Measurements from ENCODE around the gene TBCE. TPM values are rescaled to one million over a fixed set of nuclear protein-coding genes. Genes with fewer than 3 reads are reported as not detected.
"Not testable (repeated sequence)": the region's sequence is repeated elsewhere in the genome, so short reads cannot be mapped to it uniquely, and the experiment has no call there.

TBCE gene
- polyA plus RNA-seq, 3 donors from 2014 or later, result 6.0 to 21.1 (median 16.5) TPM

DNA sequence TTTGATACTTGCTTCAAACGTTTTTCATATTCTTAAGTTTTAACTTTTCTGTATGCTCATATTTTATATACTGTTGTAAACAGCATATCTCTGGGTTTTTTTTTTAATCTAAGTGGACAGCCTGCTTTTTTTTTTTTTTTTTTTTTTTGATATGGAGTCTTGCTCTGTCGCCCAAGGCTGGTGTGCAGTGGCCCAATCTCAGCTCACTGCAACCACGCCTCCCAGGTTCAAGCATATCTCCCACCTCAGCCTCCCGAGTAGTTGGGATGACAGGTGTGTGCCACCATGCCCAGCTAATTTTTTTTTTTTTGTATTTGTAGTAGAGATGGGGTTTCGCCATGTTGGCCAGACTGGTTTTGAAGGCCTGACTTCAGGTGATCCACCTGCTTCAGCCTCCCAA lies 1.2 kb downstream of the TBCE start:
- H3K9me3 Mint-ChIP-seq, result no peaks in the 10 kb centered on the region
- peak overlapping the region; percentile 93 to 99 (median 98) for H3K4me3 Mint-ChIP-seq
- peaks cover 31 to 46% of the 10 kb centered on the region in 2 donors for H3K4me1 Mint-ChIP-seq
- peaks cover 0 to 9% (median 0%) of the 10 kb centered on the region in 3 donors for H3K36me3 Mint-ChIP-seq
- DNase-seq, result no peak
- H3K27me3 Mint-ChIP-seq (ENCODE audit: low read depth in 3 of 3), result peaks cover 0 to 2% (median 0%) of the 10 kb centered on the region in 3 donors
- H3K27ac Mint-ChIP-seq, result peak overlapping the region in 4 of 6 donors; percentile 45 to 91 (median 73)

DNA sequence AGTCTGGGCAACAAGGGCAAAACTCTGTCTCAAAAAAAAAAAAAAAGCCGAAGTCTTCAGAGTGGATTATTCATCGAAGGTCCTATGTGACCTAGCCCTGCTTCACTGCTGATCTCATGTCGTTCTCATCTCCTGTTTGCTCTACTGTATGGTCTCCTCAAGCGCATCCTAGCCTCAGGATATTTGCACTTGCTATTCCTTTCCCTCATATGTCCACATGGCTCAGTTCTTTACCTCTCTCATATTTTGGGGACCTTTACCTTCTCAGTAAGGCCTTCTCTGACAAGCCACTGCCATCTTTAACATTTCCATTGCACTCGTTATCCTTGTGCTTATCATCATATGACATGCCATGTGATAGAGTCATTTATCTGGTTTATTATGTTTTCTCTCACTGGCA lies 2.6 kb downstream of the TBCE start:
- Mint-ChIP-seq H3K36me3 (peaks cover 0 to 12% (median 0%) of the 10 kb centered on the region in 3 donors), H3K27me3 (ENCODE audit: low read depth in 3 of 3) (peaks cover 0 to 2% (median 1%) of the 10 kb centered on the region in 3 donors), H3K4me3 (peak overlapping the region in 4 of 5 donors; percentile 22 to 80 (median 47)), H3K9me3 (no peaks in the 10 kb centered on the region), H3K27ac (peak overlapping the region in 1 of 6 donors; percentile 50), H3K4me1 (peaks cover 32 to 46% of the 10 kb centered on the region in 2 donors)
- DNase-seq, result no peak

DNA sequence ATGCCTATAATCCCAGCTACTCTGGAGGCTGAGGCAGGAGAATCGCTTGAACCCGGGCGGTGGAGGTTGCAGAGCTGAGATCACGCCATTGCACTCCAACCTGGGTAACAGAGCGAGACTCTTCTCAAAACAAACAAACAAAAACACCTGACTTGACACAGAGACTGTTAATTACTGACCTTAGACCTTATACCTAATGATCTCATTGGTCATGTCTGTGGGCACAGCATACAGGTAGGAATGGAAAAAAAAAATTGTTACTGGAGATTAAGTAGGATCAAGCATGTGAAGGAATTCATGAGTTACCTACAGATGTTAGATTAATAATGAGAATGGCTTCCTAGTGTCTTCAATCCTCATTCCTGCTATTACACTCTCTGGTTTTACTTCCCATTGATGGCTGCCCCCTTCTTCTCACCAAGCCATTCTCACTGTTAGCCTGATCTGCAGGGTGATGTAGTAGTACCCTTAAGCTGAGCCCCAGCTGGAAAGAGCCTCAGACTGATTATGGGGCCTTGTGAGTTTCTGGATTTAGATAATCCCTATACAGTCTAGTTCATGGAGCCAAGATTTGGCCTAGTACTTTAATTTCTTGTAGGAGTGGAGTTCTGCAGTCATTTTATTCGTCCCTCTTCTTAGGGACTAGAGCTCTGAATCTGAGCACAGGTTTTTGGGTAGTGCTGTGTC lies 8.8 kb downstream of the TBCE start:
- no peak overlapping the region for H3K4me3 Mint-ChIP-seq
- no peaks in the 10 kb centered on the region for H3K9me3 Mint-ChIP-seq
- H3K27ac Mint-ChIP-seq, result peak overlapping the region in 2 of 6 donors; percentile 26 to 81
- H3K4me1 Mint-ChIP-seq, result peaks cover 7 to 25% of the 10 kb centered on the region in 2 donors
- peaks cover 0 to 1% (median 1%) of the 10 kb centered on the region in 3 donors for H3K27me3 Mint-ChIP-seq (ENCODE audit: low read depth in 3 of 3)
- H3K36me3 Mint-ChIP-seq, result peaks cover 6 to 18% (median 10%) of the 10 kb centered on the region in 3 donors
- DNase-seq, result no peak

DNA sequence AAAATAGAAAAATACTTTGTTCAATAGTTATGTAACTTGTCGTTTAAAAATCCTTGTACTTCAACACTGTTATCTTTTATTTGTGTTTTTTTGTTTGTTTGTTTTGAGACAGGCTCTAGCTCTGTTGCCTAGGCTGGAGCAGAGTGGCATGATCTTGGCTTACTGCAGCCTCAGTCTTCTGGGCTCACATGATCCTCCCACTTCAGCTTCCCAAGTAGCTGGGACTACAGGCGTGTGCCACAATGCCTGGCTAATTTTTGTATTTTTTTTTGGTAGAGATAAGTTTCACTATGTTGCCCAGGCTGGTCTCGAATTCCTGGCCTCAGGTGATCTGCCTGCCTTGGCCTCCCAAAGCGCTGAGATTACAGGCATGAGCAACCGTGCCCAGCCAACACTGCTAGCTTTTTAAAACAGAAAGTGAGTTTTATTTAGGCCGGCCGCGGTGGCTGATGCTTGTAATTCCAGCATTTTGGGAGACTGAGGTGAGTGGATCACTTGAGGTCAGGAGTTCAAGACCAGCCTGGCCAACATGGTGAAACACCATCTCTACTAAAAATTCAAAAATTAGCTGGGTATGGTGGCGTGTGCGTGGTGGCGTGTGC lies 11.0 kb downstream of the TBCE start:
- not testable (repeated sequence) for H3K9me3 Mint-ChIP-seq; H3K4me3 Mint-ChIP-seq; DNase-seq; H3K27me3 Mint-ChIP-seq (ENCODE audit: low read depth in 3 of 3)
- Mint-ChIP-seq H3K36me3 (peaks cover 8 to 16% (median 15%) of the 10 kb centered on the region in 3 donors), H3K4me1 (peaks cover 7 to 18% of the 10 kb centered on the region in 2 donors), H3K27ac (peak overlapping the region in 1 of 6 donors; percentile 17)

- Mint-ChIP-seq H3K36me3 (peaks cover 8 to 18% (median 16%) of the 10 kb centered on the region in 3 donors), H3K4me1 (peaks cover 1 to 18% of the 10 kb centered on the region in 2 donors)
- not testable (repeated sequence) for H3K4me3 Mint-ChIP-seq; DNase-seq; H3K27ac Mint-ChIP-seq; H3K9me3 Mint-ChIP-seq; H3K27me3 Mint-ChIP-seq (ENCODE audit: low read depth in 3 of 3)
Measured at GRCh38 chr1:235381955-235382739, 14.9 kb downstream of the TBCE start.

- H3K4me3 Mint-ChIP-seq; H3K4me1 Mint-ChIP-seq; H3K27me3 Mint-ChIP-seq (ENCODE audit: low read depth in 3 of 3): not testable (repeated sequence)
Measured at GRCh38 chr1:235385633-235386032, 18.4 kb downstream of the TBCE start.

GRCh38 chr1:235391874-235392273 lies 24.6 kb downstream of the TBCE start:
- H3K36me3 Mint-ChIP-seq, result peaks cover 5 to 6% (median 5%) of the 10 kb centered on the region in 3 donors
- H3K27ac Mint-ChIP-seq, result no peak overlapping the region
- peaks cover 0 to 4% of the 10 kb centered on the region in 2 donors for H3K4me1 Mint-ChIP-seq
- H3K4me3 Mint-ChIP-seq, result no peak overlapping the region
- DNase-seq, result no peak
- H3K27me3 Mint-ChIP-seq (ENCODE audit: low read depth in 3 of 3), result no peaks in the 10 kb centered on the region
- H3K9me3 Mint-ChIP-seq, result peaks cover 0 to 6% (median 5%) of the 10 kb centered on the region in 6 donors

More at GRCh38 chr1:235385633-235386032, 18.4 kb downstream of the TBCE start:
- H3K9me3 Mint-ChIP-seq, DNase-seq, H3K27ac Mint-ChIP-seq: not testable (repeated sequence)
- H3K36me3 Mint-ChIP-seq, result peaks cover 8 to 19% (median 16%) of the 10 kb centered on the region in 3 donors

- Mint-ChIP-seq H3K27me3 (ENCODE audit: low read depth in 3 of 3) (peaks cover 0 to 2% (median 0%) of the 10 kb centered on the region in 3 donors), H3K4me1 (peaks cover 3 to 6% of the 10 kb centered on the region in 2 donors), H3K27ac (no peak overlapping the region), H3K4me3 (no peak overlapping the region), H3K9me3 (no peaks in the 10 kb centered on the region), H3K36me3 (peaks cover 0 to 4% (median 3%) of the 10 kb centered on the region in 3 donors)
- no peak for DNase-seq
Measured at GRCh38 chr1:235397733-235398132, 30.5 kb downstream of the TBCE start.

DNA sequence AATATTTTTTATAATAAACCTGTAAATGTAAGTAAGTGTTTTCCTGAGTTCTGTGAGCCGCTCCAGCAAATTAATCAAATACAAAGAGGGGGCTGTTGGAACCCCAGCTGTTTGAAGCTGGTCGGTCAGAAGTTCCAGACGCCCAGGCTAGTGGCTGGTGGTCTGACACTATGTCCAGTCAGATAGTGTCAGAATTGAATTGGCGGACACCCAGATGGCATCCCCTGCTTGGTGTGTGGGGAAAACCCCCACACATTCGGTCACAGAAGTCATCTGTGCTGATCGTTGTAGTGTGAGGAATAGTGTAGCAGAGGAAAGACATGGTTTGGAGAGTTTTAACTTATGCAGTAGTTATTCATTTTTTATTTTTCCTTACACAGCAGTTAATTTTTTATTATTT lies 32.4 kb downstream of the TBCE start:
- Mint-ChIP-seq H3K4me1 (peaks cover 3 to 6% of the 10 kb centered on the region in 2 donors), H3K27ac (peak overlapping the region in 1 of 6 donors; percentile 45), H3K27me3 (ENCODE audit: low read depth in 3 of 3) (peaks cover 0 to 2% (median 0%) of the 10 kb centered on the region in 3 donors), H3K4me3 (no peak overlapping the region), H3K36me3 (peaks cover 0 to 4% (median 3%) of the 10 kb centered on the region in 3 donors), H3K9me3 (no peaks in the 10 kb centered on the region)
- no peak for DNase-seq

DNA sequence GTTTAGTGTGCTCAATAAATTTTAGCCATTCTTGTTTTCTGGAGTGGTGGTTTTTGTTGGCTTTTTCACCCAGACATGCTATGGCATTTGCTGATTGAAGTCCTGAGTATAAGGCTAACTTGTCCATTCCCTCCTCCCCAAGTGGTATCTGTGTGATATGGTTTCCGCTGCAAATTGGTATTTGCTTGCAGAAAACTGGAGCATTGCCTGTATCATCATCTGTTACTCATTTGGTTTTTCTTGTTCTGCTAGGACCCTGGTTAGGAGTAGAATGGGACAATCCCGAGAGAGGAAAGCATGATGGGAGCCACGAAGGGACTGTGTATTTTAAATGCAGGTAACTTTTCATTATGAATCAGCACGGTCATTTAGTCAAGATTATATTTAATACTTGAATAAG lies 34.0 kb downstream of the TBCE start:
- Mint-ChIP-seq H3K4me1 (peaks cover 3 to 6% of the 10 kb centered on the region in 2 donors), H3K4me3 (no peak overlapping the region), H3K27ac (peak overlapping the region in 1 of 6 donors; percentile 34), H3K9me3 (no peaks in the 10 kb centered on the region), H3K27me3 (ENCODE audit: low read depth in 3 of 3) (peaks cover 0 to 2% (median 0%) of the 10 kb centered on the region in 3 donors), H3K36me3 (peaks cover 0 to 4% (median 3%) of the 10 kb centered on the region in 3 donors)
- no peak for DNase-seq

DNA sequence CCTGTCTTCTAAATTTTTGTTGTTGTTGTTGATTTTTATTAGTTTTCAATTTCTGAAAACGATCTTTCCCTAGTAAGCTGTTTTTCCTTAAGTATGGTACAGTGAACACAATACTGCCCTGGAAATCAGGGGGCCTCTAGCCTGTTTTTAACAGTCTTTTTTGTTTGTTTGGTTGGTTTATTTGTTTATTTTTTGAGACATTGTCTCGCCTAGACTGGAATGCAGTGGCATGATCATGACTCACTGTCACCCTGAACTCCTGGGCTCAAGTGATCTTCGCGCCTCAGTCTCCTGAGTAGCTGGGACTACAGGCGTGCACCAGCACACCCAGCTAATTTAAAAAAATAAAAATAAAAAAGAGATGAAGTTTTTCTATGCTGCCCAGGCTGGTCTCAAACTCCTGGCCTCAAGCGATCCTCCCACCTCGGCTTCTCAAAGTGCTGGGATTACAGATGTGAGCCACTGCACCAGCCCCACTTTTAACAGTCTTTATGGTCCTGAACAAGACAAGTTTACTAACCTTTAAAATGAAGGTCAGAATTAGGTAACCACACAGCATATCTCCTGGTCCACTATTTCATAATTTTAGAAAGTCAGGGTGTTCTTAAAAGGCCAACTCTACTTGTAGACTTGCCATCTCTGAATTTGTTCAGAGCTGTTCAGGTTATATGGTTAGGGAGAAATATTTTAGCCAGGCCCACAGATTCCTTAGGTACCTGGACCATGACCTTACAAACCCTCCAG lies 35.4 kb downstream of the TBCE start:
- Mint-ChIP-seq H3K36me3 (peaks cover 0 to 4% (median 3%) of the 10 kb centered on the region in 3 donors), H3K9me3 (no peaks in the 10 kb centered on the region), H3K27ac (no peak overlapping the region), H3K4me1 (peaks cover 3 to 6% of the 10 kb centered on the region in 2 donors), H3K4me3 (no peak overlapping the region), H3K27me3 (ENCODE audit: low read depth in 3 of 3) (peaks cover 0 to 2% (median 0%) of the 10 kb centered on the region in 3 donors)
- DNase-seq, result no peak

- no peak for DNase-seq
- H3K4me1 Mint-ChIP-seq, result peaks cover 1 to 12% of the 10 kb centered on the region in 2 donors
- H3K36me3 Mint-ChIP-seq, result peaks cover 0 to 4% (median 3%) of the 10 kb centered on the region in 3 donors
- no peaks in the 10 kb centered on the region for H3K9me3 Mint-ChIP-seq
- H3K27me3 Mint-ChIP-seq (ENCODE audit: low read depth in 3 of 3), result peaks cover 0 to 2% (median 0%) of the 10 kb centered on the region in 3 donors
- no peak overlapping the region for H3K4me3 Mint-ChIP-seq
- H3K27ac Mint-ChIP-seq, result no peak overlapping the region
Measured at GRCh38 chr1:235403593-235403992, 36.4 kb downstream of the TBCE start.

DNA sequence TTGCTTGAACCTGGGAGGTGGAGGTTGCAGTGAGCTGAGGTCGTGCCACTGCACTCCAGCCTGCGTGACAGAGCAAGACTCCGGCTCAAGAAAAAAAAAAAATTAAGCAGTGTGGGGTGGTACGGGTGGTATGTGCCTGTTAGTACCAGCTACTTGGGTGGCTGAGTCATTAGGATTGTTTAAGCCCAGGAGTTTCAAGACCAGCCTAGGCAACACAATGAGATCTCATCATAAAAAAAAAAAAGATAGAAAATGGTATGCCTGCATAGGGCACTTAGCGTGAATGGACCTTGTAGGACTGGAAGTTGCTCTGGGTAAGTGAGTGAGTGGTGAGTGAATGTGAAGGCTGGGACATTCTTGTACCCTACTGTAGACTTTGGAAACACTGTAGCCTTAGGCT lies 37.0 kb downstream of the TBCE start:
- Mint-ChIP-seq H3K27me3 (ENCODE audit: low read depth in 3 of 3) (peaks cover 0 to 2% (median 0%) of the 10 kb centered on the region in 3 donors), H3K4me3 (no peak overlapping the region), H3K27ac (no peak overlapping the region), H3K36me3 (peaks cover 0 to 4% (median 3%) of the 10 kb centered on the region in 3 donors), H3K9me3 (no peaks in the 10 kb centered on the region), H3K4me1 (peaks cover 1 to 12% of the 10 kb centered on the region in 2 donors)
- DNase-seq, result no peak

Measured in immature natural killer cell (primary cell).